ENCODE data around the gene PAPPA2. TPM values are rescaled to one million over a fixed set of nuclear protein-coding genes. Genes with fewer than 3 reads are reported as not detected.
"Not testable (repeated sequence)": the region's sequence is repeated elsewhere in the genome, so short reads cannot be mapped to it uniquely, and the experiment has no call there.

PAPPA2 gene
- total RNA-seq, 2 experiments from 2014 or later: 0.08 TPM

- Mint-ChIP-seq H3K27me3 (no peaks in the 10 kb centered on the region), H3K4me1 (no peaks in the 10 kb centered on the region), H3K9me3 (no peaks in the 10 kb centered on the region), H3K27ac (no peak overlapping the region), H3K36me3 (ENCODE audit: low read depth) (no peaks in the 10 kb centered on the region), H3K4me3 (no peak overlapping the region)
- no peak for DNase-seq
- ChIA-PET CTCF (no interaction called here), POLR2A (interaction anchor here (0.8 kb wide), 1 partner anchor 140 kb away, joined by 4 read pairs; no protein-coding TSS in a partner anchor)
These were observed 156.3 kb downstream of the PAPPA2 start for GRCh38 chr1:176619261-176619660.

GRCh38 chr1:176625365-176625764 is 162.4 kb downstream of the PAPPA2 start:
- Mint-ChIP-seq H3K9me3 (no peaks in the 10 kb centered on the region), H3K36me3 (ENCODE audit: low read depth) (no peaks in the 10 kb centered on the region), H3K4me1 (no peaks in the 10 kb centered on the region), H3K4me3 (no peak overlapping the region), H3K27ac (no peak overlapping the region), H3K27me3 (no peaks in the 10 kb centered on the region)
- no peak for DNase-seq
- CTCF ChIA-PET: no interaction called here
- POLR2A ChIA-PET: no interaction called here

GRCh38 chr1:176626572-176627061 is 163.6 kb downstream of the PAPPA2 start:
- no peak overlapping the region for H3K27ac Mint-ChIP-seq
- ChIA-PET POLR2A (no interaction called here), CTCF (no interaction called here)
- H3K9me3 Mint-ChIP-seq: no peaks in the 10 kb centered on the region
- no peaks in the 10 kb centered on the region for H3K27me3 Mint-ChIP-seq
- no peaks in the 10 kb centered on the region for H3K4me1 Mint-ChIP-seq
- no peak for DNase-seq
- H3K4me3 Mint-ChIP-seq: no peak overlapping the region
- H3K36me3 Mint-ChIP-seq (ENCODE audit: low read depth): no peaks in the 10 kb centered on the region

- CTCF ChIA-PET: no interaction called here
- Mint-ChIP-seq H3K36me3 (ENCODE audit: low read depth) (no peaks in the 10 kb centered on the region), H3K27me3 (no peaks in the 10 kb centered on the region), H3K9me3 (no peaks in the 10 kb centered on the region), H3K4me1 (no peaks in the 10 kb centered on the region), H3K4me3 (no peak overlapping the region), H3K27ac (no peak overlapping the region)
- POLR2A ChIA-PET: no interaction called here
- DNase-seq: no peak
These were observed 165.8 kb downstream of the PAPPA2 start for GRCh38 chr1:176628775-176629174.

GRCh38 chr1:176634733-176635132 is 171.8 kb downstream of the PAPPA2 start:
- H3K27ac Mint-ChIP-seq; H3K9me3 Mint-ChIP-seq; H3K4me3 Mint-ChIP-seq; H3K36me3 Mint-ChIP-seq (ENCODE audit: low read depth); H3K27me3 Mint-ChIP-seq; H3K4me1 Mint-ChIP-seq; DNase-seq; CTCF ChIA-PET; POLR2A ChIA-PET: not testable (repeated sequence)

GRCh38 chr1:176638713-176639526 is 175.9 kb downstream of the PAPPA2 start:
- Mint-ChIP-seq H3K27ac (no peak overlapping the region), H3K9me3 (no peaks in the 10 kb centered on the region), H3K4me1 (no peaks in the 10 kb centered on the region), H3K36me3 (ENCODE audit: low read depth) (no peaks in the 10 kb centered on the region), H3K4me3 (no peak overlapping the region), H3K27me3 (no peaks in the 10 kb centered on the region)
- ChIA-PET POLR2A (interaction anchor here (0.5 kb wide), 1 partner anchor 24 kb away, joined by 3 read pairs; no protein-coding TSS in a partner anchor), CTCF (interaction anchor here (0.6 kb wide), 1 partner anchor 16 kb away, joined by 3 read pairs; no protein-coding TSS in a partner anchor)
- no peak for DNase-seq

GRCh38 chr1:176643536-176643935 is 180.6 kb downstream of the PAPPA2 start:
- DNase-seq: no peak
- Mint-ChIP-seq H3K4me3 (no peak overlapping the region), H3K36me3 (ENCODE audit: low read depth) (no peaks in the 10 kb centered on the region), H3K27ac (no peak overlapping the region), H3K9me3 (no peaks in the 10 kb centered on the region), H3K27me3 (no peaks in the 10 kb centered on the region), H3K4me1 (no peaks in the 10 kb centered on the region)
- ChIA-PET POLR2A (no interaction called here), CTCF (no interaction called here)

GRCh38 chr1:176648556-176648955 is 185.6 kb downstream of the PAPPA2 start:
- H3K4me3 Mint-ChIP-seq: no peak overlapping the region
- no peak overlapping the region for H3K27ac Mint-ChIP-seq
- ChIA-PET CTCF (interaction anchor here (1.1 kb wide), 1 partner anchor 43 kb away, joined by 3 read pairs; no protein-coding TSS in a partner anchor), POLR2A (no interaction called here)
- H3K36me3 Mint-ChIP-seq (ENCODE audit: low read depth): no peaks in the 10 kb centered on the region
- no peaks in the 10 kb centered on the region for H3K4me1 Mint-ChIP-seq
- H3K27me3 Mint-ChIP-seq: no peaks in the 10 kb centered on the region
- H3K9me3 Mint-ChIP-seq: peaks cover 5% of the 10 kb centered on the region
- no peak for DNase-seq

GRCh38 chr1:176656257-176656995 is 193.5 kb downstream of the PAPPA2 start:
- H3K4me3 Mint-ChIP-seq: no peak overlapping the region
- peaks cover 3% of the 10 kb centered on the region for H3K9me3 Mint-ChIP-seq
- no peak overlapping the region for H3K27ac Mint-ChIP-seq
- H3K27me3 Mint-ChIP-seq: no peaks in the 10 kb centered on the region
- no peak for DNase-seq
- POLR2A ChIA-PET: no interaction called here
- H3K4me1 Mint-ChIP-seq: no peaks in the 10 kb centered on the region
- CTCF ChIA-PET: no interaction called here
- no peaks in the 10 kb centered on the region for H3K36me3 Mint-ChIP-seq (ENCODE audit: low read depth)

- no peak for DNase-seq
- CTCF ChIA-PET: no interaction called here
- Mint-ChIP-seq H3K4me1 (no peaks in the 10 kb centered on the region), H3K4me3 (no peak overlapping the region), H3K27ac (no peak overlapping the region), H3K9me3 (peaks cover 2% of the 10 kb centered on the region), H3K27me3 (no peaks in the 10 kb centered on the region), H3K36me3 (ENCODE audit: low read depth) (no peaks in the 10 kb centered on the region)
- POLR2A ChIA-PET: no interaction called here
These were observed 206.8 kb downstream of the PAPPA2 start for GRCh38 chr1:176669782-176670181.

- ChIA-PET CTCF (no interaction called here), POLR2A (no interaction called here)
- Mint-ChIP-seq H3K4me1 (no peaks in the 10 kb centered on the region), H3K4me3 (no peak overlapping the region), H3K27me3 (no peaks in the 10 kb centered on the region), H3K36me3 (ENCODE audit: low read depth) (no peaks in the 10 kb centered on the region), H3K9me3 (peaks cover 2% of the 10 kb centered on the region), H3K27ac (no peak overlapping the region)
- DNase-seq: no peak
These were observed 207.9 kb downstream of the PAPPA2 start for GRCh38 chr1:176670853-176671252.

- no peak for DNase-seq
- Mint-ChIP-seq H3K9me3 (no peaks in the 10 kb centered on the region), H3K27me3 (no peaks in the 10 kb centered on the region), H3K4me3 (no peak overlapping the region), H3K36me3 (ENCODE audit: low read depth) (no peaks in the 10 kb centered on the region), H3K27ac (no peak overlapping the region), H3K4me1 (no peaks in the 10 kb centered on the region)
- ChIA-PET CTCF (interaction anchor here (0.9 kb wide), 1 partner anchor 9 kb away, joined by 3 read pairs; no protein-coding TSS in a partner anchor), POLR2A (no interaction called here)
These were observed 220.0 kb downstream of the PAPPA2 start for GRCh38 chr1:176682830-176683535.
